ENCODE measurements around the gene ICAM2. TPM values are rescaled to one million over a fixed set of nuclear protein-coding genes. Genes with fewer than 3 reads are reported as not detected.

The ICAM2 gene
- total RNA-seq, 4 donors from 2014 or later, result 39.7 to 82.4 (median 56.3) TPM

DNA sequence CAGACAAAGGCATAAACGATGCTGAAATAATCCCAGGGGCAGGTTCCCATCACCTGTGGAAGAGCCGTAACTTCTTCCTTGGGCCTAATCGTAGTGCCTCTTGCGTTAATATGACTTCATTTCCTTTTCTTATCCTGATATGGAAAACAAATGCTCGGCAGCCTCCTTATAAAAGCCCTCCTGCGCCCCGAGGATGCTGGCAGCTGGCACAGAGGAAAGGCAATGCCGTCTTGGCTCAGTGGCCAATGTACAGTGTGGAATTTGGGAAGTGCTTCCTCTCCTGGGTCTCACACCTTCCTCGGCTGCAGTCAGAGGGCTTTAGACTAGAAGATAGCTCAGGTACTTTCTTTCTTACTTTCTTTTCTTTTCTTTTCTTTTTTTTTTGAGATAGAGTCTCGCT is 51.2 kb downstream of the ICAM2 start:
- ATAC-seq (no peak), DNase-seq (no peak)
- H3K4me1 ChIP-seq, result peaks cover 23 to 34% of the 10 kb centered on the region in 2 donors
- H3K27me3 ChIP-seq, result no peaks in the 10 kb centered on the region
- TF ChIP-seq, protein P1, sequence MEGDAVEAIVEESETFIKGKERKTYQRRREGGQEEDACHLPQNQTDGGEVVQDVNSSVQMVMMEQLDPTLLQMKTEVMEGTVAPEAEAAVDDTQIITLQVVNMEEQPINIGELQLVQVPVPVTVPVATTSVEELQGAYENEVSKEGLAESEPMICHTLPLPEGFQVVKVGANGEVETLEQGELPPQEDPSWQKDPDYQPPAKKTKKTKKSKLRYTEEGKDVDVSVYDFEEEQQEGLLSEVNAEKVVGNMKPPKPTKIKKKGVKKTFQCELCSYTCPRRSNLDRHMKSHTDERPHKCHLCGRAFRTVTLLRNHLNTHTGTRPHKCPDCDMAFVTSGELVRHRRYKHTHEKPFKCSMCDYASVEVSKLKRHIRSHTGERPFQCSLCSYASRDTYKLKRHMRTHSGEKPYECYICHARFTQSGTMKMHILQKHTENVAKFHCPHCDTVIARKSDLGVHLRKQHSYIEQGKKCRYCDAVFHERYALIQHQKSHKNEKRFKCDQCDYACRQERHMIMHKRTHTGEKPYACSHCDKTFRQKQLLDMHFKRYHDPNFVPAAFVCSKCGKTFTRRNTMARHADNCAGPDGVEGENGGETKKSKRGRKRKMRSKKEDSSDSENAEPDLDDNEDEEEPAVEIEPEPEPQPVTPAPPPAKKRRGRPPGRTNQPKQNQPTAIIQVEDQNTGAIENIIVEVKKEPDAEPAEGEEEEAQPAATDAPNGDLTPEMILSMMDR (IDR thresholded peaks at IDR 0.05 in 4 of 5, conservative IDR thresholded peaks at IDR 0.05 in 1 of 5), result no peak
- no peak for TF ChIP-seq POLR2A (IDR thresholded peaks at IDR 0.05)
- peak overlapping the region; percentile 98 to 100 (median 99) for H3K27ac ChIP-seq
- intact Hi-C loops (cut with DNase I; ENCODE audit: low total_unique reads), result no loop called here
- in situ Hi-C loops (cut with MboI; ENCODE audit: low sequenced_read_pairs in 4 of 4), result no loop called here
- no peaks in the 10 kb centered on the region for H3K9me3 ChIP-seq
- peaks cover 0 to 57% of the 10 kb centered on the region in 2 donors for H3K36me3 ChIP-seq
- no peak overlapping the region for H3K4me3 ChIP-seq

DNA sequence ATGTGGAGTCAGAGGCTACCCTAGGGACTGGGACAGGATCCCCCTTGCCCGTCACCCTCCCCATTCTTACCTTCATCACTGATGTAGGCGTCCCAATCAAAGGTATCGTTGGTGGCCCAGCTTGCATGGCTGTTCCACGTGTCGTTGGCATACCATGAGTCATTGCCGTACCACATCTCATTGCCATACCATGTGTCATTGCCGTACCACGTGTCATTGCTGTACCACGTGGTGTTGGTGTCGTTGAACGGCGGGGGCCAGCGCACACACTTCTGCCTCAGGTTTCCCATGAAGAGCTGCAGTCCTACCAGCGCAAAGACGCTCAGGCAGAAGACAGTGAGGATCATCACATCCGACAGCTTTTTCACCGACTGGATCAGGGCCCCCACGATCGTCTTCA is 52.5 kb downstream of the ICAM2 start:
- intact Hi-C loops (cut with DNase I; ENCODE audit: low total_unique reads) (no loop called here), in situ Hi-C loops (cut with MboI; ENCODE audit: low sequenced_read_pairs in 4 of 4) (no loop called here)
- peak overlapping the region; percentile 98 to 100 (median 99) for H3K27ac ChIP-seq
- H3K4me1 ChIP-seq, result peaks cover 24 to 36% of the 10 kb centered on the region in 2 donors
- peaks cover 0 to 57% of the 10 kb centered on the region in 2 donors for H3K36me3 ChIP-seq
- no peaks in the 10 kb centered on the region for H3K9me3 ChIP-seq
- ATAC-seq (peak; percentile 27 to 33), DNase-seq (no peak)
- TF ChIP-seq, protein P1 (IDR thresholded peaks at IDR 0.05 in 4 of 5, conservative IDR thresholded peaks at IDR 0.05 in 1 of 5), result no peak
- TF ChIP-seq POLR2A (IDR thresholded peaks at IDR 0.05), result no peak
- no peaks in the 10 kb centered on the region for H3K27me3 ChIP-seq
- H3K4me3 ChIP-seq, result no peak overlapping the region

DNA sequence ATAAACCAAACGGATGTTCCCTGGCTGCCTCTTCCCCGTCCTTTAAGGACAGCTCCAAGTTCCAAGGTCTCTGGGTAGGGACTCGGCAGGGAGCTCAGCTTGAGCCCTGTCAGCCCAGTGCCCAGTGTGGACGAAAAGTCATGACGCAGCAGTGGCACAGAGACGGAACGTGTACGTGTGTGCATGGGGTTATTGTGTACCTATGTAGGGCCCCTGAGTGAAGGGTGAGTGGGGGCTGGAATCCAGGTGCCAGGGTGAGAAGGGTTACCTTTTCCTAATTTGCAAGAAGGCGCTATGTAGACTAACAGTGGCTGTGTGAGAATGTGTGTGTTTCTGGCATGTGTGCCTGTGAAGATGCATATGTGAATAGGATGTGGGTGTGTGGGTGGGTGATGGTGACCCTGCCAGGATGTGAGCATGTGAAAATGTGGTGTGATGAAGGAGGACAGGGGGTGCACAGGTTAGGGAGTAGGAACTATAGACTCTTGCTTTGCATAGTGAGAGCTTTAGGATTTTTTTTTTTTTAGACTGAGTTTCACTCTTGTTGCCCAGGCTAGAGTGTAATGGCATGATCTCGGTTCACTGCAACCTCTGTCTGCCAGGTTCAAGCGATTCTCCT is 53.7 kb downstream of the ICAM2 start:
- Histone ChIP-seq H3K4me1 (peaks cover 31 to 39% of the 10 kb centered on the region in 2 donors), H3K4me3 (no peak overlapping the region), H3K36me3 (peaks cover 0 to 50% of the 10 kb centered on the region in 2 donors), H3K27me3 (no peaks in the 10 kb centered on the region), H3K9me3 (no peaks in the 10 kb centered on the region), H3K27ac (peak overlapping the region; percentile 98 to 100 (median 99))
- in situ Hi-C loops (cut with MboI; ENCODE audit: low sequenced_read_pairs in 4 of 4) (no loop called here), intact Hi-C loops (cut with DNase I; ENCODE audit: low total_unique reads) (no loop called here)
- DNase-seq, result no peak
- TF ChIP-seq, protein P1 (IDR thresholded peaks at IDR 0.05 in 4 of 5, conservative IDR thresholded peaks at IDR 0.05 in 1 of 5), result no peak
- no peak for TF ChIP-seq POLR2A (IDR thresholded peaks at IDR 0.05)
- no peak for ATAC-seq

DNA sequence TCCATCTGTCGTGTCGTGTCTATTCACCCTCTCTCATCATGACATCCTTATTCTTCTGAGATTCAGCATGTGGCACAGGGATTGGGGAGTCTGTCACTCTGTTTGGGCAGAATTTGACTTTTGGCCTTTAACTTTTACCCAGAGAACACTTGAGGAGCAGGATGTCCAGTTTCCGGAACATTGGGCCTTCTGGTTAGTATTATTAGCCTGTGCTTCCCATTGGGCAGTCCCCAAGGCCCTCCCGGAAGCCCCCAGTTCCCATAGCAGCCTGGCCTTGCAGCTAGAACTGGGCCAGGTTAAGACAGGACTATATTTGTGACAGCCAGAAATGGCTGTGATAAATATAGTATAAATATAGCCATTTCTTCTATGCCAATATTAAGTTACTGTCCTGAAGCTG is 57.3 kb downstream of the ICAM2 start:
- DNase-seq, result no peak
- Histone ChIP-seq H3K9me3 (no peaks in the 10 kb centered on the region), H3K27ac (peak overlapping the region; percentile 96 to 100 (median 99)), H3K4me1 (peaks cover 53 to 65% of the 10 kb centered on the region in 2 donors), H3K27me3 (no peaks in the 10 kb centered on the region), H3K36me3 (peaks cover 0 to 21% of the 10 kb centered on the region in 2 donors), H3K4me3 (no peak overlapping the region)
- peak in 1 of 2 donors; percentile 2 for ATAC-seq
- in situ Hi-C loops (cut with MboI; ENCODE audit: low sequenced_read_pairs in 4 of 4) (no loop called here), intact Hi-C loops (cut with DNase I; ENCODE audit: low total_unique reads) (no loop called here)
- TF ChIP-seq, protein P1 (IDR thresholded peaks at IDR 0.05 in 4 of 5, conservative IDR thresholded peaks at IDR 0.05 in 1 of 5), result no peak
- TF ChIP-seq POLR2A (IDR thresholded peaks at IDR 0.05), result peak in 1 of 2 donors; percentile 11
